Measurements from ENCODE around the gene SUV39H2.
"Not testable (repeated sequence)": the region's sequence is repeated elsewhere in the genome, so short reads cannot be mapped to it uniquely, and the experiment has no call there.

SUV39H2 gene, protein sequence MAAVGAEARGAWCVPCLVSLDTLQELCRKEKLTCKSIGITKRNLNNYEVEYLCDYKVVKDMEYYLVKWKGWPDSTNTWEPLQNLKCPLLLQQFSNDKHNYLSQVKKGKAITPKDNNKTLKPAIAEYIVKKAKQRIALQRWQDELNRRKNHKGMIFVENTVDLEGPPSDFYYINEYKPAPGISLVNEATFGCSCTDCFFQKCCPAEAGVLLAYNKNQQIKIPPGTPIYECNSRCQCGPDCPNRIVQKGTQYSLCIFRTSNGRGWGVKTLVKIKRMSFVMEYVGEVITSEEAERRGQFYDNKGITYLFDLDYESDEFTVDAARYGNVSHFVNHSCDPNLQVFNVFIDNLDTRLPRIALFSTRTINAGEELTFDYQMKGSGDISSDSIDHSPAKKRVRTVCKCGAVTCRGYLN

DNA sequence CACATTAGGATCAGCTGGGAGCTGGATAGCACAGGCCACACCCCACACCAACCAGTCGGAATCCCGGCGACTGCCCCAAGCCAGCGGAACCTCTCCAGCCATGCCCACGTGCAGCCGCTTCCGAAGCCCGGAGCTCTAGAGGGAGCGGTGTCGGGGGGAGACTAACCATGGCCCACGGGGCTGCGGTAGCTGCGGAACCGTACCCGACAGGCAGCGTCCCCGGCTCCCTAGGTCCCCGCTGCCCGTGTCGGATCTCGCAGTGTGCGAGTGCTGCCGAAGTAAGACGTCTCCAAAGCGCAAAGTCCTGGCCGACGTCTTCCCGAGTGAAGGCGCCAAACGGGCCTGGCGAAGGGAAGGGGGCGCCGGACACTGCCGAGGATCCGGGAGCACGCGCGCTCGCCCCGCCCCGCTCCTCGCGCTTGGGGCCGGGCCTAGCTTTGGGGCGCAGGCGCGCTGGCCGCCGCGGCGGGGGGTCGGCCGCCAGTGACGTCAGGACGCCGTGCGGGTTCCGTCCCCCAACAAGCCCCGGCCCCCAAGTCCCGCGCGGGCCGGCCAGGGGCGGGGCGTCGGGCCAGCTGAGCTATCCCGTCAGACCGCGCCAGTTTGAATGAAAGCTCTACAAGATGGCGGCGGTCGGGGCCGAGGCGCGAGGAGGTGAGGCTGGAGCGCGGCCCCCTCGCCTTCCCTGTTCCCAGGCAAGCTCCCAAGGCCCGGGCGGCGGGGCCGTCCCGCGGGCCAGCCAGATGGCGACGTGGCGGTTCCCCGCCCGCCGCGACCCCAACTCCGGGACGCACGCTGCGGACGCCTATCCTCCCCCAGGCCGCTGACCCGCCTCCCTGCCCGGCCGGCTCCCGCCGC lies at the start of gene SUV39H2:
SUV39H2 (plus strand) TSS at position 601 of the 858 bp plus-strand sequence; CDS start at position 624, 23 bp downstream.
- DNase-seq (ENCODE audit: low read depth): peak; percentile 91

DNA sequence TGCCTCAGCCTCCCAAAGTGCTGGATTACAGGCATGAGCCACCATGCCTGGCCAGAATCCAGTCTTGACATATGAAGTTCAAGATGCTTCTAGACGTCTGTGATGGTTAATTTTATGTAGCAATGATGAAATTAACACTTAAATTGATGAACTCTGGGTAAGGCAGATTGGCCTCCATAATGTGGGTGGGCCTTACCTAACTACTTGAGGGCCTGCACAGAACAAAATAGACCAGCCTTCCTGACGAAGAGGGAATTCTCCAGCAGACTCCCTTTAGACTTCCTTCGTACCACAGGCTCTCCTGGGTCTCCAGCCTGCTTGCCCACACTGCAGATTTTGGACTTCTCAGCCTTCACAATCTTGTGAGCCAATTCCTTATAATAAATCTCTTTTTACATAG lies 45.6 kb upstream of the SUV39H2 start:
- no peak for DNase-seq (ENCODE audit: low read depth)

DNA sequence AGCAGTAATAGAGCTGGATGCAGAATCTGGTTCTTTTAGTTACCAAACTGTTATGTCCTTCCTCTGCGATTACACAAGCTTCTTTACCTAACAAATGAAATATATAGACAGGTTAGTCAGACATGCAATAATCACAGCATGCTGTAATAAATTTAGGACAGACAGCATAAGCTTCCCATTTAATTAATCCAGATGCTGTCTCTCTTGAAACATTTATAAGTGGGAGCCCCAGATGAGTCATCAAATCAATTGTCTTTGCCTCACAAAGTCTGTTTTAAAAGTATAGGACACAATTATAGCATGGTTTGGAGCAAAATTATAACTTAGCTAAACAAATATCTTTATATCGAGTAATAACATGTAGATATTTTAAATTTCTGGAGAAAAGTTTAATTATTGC lies 42.5 kb upstream of the SUV39H2 start:
- no peak for DNase-seq (ENCODE audit: low read depth)

DNA sequence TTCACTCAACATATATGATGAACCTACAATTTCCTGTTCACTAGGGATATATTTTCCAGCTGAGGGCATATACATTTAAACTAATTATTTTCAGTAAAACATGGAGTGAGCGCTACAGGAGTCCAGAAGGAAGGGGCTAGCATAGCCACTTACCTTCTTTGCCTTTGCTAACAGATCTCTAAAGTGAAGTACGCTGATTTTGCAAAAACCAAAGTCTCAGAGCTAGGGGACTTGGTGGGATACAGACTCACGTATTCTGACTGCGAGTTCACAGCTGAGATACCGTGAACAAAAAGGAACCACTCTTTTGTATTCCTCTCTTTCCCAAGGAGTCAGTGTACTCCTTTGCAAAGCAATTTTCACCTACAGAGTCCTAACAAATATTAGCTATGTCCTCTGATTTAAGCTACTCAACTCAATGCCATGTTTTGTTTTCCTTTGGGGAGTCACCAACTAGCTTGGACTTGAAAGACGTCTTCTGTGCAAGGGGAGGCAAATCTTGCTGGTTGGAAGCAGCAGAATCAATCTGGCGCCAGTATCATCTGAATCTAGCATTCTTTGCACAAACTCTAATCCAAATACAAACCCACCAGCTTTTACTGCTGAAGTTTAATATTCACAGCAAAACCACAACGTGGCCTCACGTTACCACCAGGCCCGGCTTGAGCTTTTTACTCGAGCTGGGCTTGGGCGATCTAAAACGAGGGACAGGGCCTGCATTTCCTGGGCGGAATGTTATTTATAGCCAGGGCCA lies 41.5 kb upstream of the SUV39H2 start:
- no peak for DNase-seq (ENCODE audit: low read depth)

DNA sequence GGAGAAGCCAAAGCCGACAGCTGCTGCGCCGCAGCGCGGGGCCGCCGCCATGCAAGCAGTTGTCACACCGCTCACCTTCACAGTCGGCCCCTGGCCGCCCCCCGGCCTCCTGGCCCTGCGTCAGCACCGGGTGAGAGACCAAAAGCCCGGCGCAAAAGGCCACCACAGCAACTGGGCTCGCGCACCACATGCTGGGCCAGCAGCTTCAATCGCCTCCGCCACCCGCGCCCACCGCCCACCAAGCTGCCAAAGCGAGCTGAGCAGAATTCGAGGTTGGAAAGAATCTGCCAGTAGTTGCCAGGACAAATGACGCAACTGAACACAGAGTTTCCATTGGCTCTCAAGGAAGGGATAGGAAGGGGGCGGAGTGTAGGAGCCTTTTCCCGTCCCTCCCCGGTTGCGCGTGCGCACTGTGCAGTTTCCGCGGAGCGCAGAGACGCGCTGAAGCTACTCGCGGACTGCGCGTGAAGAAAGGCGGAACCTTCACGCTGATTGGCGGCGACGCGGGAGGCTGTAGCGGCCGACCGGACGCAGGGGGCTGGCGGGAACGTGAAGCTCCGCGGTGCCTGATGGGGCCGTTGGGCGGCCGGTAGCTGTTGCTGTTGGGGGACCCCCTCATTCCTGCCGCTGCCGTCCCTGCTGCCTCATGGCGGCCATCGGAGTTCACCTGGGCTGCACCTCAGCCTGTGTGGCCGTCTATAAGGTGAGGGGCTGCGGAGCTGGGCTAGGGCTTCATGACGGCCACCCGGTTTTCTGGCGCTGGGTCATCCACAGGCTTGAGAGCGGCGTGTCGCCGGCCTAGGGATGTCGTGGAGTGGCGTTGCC lies 40.7 kb upstream of the SUV39H2 start, which contains the start of the genes CDNF, HSPA14 and MSANTD7:
CDNF (minus strand) TSS at position 281 of the 825 bp plus-strand sequence; CDS start at position 190, 91 bp downstream.
HSPA14 (plus strand) TSS at position 550 of the 825 bp plus-strand sequence; CDS start at position 647, 97 bp downstream.
MSANTD7 (plus strand) TSS at position 550 of the 825 bp plus-strand sequence. CDS start 3,979 bp downstream, outside the sequence.
- peak; percentile 100 for DNase-seq (ENCODE audit: low read depth)

DNA sequence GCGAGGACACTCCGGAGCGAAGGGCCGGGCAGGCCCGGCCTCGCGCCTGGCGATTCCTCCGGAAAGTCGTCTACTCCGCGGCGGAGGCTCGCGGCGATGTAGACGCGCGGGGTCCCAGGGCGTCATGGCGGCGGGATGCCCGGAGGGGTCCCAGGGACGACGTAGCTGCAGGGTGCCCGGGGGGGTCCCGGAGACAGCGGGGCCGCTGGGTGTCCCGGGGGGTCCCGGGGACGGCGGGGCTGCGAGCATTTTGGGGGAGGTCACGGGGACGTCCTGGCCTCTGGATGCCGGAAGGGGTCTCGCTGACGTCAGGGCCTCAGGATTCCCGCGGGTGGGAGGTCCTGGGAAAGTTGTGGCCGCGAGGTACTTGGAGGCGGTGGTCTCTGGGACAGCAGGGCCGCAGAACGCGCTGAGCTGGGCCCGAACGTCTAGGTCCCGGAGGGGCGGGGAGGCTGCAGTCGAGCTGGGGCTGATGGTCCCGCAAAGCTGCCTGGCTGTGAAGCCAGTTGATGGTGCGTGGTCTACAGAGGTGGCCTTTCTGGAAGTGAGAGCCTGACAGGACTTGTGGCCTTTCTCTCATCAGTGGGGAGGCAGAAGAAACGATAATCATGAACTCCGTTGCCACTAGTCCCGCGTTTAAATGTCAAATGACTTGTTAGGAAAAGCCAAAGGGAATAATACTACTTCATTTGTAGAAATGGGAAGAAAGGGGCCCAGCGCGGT lies 39.9 kb upstream of the SUV39H2 start:
- DNase-seq (ENCODE audit: low read depth): peak; percentile 4

DNA sequence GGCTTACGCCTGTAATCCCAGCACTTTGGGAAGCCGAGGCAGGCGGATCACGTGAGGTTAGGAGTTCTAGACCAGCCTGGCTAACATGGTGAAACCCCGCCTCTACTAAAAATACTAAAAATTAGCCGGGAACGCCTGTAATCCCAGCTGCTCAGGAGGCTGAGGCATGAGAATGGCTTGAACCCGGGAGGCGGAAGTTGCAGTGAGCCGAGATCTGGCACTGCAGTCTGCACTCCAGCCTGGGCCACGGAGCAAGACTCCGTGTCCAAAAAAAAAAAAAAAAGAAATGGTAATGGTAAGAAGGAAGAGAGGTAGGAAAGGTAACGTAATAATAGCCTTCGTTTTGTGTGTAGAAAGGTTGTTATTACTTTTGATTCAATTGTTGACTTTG lies 39.4 kb upstream of the SUV39H2 start:
- no peak for DNase-seq (ENCODE audit: low read depth)

DNA sequence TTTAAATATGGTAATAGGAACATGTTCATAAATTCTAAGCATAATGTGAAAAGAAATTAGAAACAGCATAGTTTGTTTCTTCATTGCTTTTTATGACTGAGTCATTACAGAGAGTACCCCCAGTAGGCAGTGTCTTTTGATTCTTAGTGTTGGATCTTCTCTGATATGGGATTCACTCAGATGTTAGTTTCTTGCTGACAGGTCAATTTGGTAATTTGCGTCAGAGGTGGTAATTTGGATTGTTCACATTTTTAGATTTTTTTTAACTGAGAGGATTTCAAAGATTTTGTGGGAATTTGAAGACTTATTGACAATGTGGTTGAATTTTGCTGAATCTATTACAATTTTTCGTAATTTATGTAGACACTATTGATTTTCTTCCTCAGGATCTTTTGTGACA lies 38.5 kb upstream of the SUV39H2 start:
- no peak for DNase-seq (ENCODE audit: low read depth)

DNA sequence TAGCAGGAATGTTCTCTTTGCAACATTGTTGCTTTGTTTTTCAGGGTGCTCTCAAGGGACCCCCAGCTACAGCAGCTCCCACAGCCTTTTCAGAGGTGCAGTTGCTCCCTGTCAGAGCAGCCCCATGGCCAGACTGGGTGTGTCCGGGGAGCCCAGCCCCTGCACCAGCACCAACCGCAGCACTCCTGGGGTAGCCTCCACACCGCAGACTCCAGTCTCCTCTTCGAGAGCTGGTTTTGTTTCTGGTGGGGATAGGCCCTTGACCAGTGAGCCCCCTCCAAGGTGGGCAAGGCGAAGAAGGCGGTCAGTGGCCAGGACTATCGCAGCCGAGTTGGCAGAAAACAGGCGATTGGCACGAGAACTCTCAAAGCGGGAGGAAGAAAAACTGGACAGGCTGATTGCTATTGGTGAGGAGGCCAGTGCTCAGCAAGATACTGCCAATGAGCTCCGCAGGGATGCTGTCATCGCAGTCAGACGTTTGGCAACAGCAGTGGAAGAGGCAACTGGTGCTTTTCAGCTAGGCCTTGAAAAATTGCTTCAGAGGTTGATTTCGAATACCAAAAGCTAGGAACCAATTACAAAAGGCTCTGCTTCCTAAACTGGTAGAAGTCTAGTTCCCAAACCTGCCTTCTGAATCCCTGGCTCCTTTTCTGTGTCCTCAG lies 35.2 kb upstream of the SUV39H2 start:
- DNase-seq (ENCODE audit: low read depth): no peak

DNA sequence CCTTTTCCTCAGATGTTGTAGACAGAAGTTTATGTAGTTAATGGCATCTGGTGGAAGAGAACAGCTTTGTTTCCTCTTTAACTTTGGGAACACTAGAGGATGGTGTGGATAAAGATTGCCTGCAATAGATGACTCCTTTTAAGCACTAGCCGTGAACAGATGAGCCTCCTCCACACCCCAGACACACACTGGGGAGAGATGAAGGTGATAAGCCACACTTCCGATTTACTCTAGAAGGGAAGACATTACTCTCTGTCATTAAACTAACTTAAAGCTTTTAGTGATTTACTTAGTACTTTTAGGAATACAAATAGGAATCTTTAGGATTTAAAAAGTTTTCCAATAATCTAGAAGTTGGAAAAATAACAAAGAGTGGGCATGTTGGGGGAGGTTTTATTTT lies 33.7 kb upstream of the SUV39H2 start:
- DNase-seq (ENCODE audit: low read depth): no peak

DNA sequence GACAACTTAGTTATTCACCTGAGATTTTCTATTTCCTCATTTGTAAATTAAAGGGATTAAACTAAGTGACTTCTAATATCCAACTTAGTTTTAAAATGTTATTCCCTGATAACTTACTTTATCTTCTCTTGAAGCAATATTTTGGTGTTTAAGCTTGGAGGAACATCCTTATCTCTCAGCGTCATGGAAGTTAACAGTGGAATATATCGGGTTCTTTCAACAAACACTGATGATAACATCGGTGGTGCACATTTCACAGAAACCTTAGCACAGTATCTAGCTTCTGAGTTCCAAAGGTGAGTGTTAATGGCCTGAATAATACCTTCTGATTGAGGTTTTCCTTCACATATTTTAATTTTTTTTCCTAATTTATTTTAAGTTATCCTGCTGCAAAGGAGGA lies 26.4 kb upstream of the SUV39H2 start:
- no peak for DNase-seq (ENCODE audit: low read depth)

DNA sequence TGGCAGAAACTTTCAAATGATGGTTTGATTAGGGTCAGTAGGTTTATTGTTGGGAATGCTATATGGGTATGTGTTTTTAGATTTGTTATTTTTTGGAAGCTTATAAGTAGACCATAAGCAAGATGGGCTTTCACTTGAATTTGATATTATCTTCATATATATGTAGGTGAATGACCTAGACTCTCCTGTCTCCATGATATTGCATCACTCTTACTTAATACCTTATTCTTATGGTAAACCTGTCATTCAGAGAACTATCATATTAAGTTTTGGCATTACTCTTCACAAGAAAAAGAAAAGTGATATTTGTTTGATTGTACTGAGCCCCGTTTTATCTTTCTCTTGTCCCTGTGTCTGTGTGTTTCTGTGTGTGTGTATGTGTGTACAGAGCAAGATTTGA lies 23.2 kb upstream of the SUV39H2 start:
- DNase-seq (ENCODE audit: low read depth): no peak

DNA sequence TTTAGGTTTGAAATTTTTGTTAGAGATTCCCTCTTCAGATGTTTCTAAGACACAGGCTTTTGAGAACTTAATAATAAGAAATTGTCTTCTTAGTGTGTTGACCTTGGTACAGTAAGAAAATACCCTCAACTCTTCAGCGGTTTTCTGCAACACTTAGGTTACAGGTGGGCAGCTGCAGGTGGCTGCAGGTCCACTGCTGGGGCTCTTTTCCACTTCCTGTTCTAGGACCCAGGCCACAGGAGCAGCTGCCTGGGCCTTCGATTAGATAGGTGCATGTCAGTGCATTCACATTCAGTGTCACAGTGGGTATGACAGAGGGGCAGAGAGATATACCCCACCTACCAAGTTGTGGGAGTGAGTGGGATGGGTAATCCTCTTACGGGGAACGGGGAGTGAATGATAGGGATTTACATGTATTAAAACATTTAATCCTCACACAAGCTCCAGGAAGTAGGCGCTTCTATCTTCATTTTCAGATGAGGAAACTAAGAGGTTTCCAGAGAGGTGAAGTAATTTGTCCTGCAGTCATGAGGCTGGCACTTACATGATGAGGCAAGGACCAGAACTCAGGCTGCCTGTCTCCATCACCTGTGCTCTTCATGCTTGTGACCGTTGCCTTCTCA lies 20.2 kb upstream of the SUV39H2 start:
- DNase-seq (ENCODE audit: low read depth): no peak

DNA sequence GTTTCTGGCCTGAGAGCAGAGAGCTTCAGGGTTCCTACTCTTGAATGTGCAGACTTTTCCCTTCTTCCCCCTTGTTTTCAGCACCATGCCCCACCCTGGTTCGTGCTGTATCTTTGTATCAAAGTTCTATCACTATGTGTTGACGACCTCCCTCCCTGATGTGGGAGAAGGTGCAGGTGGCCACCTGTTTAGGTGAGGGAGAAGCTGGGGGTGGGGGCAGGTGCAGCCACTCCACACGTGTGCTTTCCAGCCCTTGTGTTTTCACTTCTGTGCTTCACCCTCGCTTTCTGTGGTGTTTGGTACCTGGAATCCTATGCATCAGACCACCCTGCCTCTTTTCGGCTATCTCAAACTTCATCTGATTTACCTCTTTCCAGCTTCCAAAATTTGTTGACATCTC lies 19.6 kb upstream of the SUV39H2 start:
- DNase-seq (ENCODE audit: low read depth): no peak

DNA sequence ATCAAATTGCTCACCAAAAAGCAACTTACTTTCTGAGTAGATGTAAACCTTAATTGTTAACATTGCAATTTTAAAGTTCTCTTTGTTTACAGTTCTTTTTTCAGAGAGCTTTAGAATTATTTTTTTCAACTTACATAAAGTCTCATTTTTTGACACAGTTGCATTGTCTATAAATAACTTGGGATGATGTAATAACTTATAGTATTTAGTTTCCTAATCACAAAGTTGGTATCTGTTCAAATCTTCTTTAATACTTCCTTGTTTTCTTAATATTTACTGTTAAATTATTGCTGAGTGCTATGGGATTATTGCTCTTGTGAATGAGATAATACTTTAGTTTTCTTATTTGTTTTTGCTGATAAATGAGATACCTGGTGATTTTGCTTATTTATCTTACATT lies 18.9 kb upstream of the SUV39H2 start:
- no peak for DNase-seq (ENCODE audit: low read depth)

DNA sequence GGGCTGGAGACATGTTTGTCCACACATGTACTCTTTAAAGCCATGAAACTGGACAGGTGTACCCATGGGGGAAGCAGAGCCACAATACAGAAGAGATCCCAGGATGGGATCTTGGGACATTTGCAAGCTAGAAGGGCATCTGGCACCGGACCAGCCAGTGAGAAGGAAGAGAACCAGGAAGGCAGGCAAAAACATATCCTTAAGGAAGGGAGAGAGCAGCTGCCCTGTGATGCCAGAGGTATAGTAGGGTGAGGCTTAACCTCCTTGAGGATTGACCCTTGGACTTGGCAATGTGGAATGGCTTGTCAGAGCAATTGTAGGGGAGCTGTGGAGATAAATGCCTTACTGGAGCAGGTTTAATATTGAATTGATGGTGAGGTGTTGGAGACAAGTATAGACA lies 17.9 kb upstream of the SUV39H2 start:
- DNase-seq (ENCODE audit: low read depth): no peak

DNA sequence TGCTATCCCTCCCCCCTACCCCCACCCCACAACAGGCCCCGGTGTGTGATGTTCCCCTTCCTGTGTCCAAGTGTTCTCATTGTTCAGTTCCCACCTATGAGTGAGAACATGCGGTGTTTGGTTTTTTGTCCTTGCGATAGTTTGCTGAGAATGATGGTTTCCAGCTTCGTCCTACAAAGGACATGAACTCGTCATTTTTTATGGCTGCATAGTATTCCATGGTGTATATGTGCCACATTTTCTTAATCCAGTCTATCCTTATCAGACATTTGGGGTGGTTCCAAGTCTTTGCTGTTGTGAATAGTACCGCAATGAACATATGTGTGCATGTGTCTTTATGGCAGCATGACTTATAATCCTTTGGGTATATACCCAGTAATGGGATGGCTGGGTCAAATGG lies 14.2 kb upstream of the SUV39H2 start:
- DNase-seq (ENCODE audit: low read depth): not testable (repeated sequence)

DNA sequence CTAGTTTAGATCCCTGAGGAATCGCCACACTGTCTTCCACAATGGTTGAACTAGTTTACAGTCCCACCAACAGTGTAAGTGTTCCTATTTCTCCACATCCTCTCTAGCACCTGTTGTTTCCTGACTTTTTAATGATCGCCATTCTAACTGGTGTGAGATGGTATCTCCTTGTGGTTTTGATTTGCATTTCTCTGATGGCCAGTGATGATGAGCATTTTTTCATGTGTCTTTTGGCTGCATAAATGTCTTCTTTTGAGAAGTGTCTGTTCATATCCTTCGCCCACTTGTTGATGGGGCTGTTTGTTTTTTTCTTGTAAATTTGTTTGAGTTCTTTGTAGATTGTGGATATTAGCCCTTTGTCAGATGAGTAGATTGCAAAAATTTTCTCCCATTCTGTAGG lies 13.8 kb upstream of the SUV39H2 start:
- not testable (repeated sequence) for DNase-seq (ENCODE audit: low read depth)

DNA sequence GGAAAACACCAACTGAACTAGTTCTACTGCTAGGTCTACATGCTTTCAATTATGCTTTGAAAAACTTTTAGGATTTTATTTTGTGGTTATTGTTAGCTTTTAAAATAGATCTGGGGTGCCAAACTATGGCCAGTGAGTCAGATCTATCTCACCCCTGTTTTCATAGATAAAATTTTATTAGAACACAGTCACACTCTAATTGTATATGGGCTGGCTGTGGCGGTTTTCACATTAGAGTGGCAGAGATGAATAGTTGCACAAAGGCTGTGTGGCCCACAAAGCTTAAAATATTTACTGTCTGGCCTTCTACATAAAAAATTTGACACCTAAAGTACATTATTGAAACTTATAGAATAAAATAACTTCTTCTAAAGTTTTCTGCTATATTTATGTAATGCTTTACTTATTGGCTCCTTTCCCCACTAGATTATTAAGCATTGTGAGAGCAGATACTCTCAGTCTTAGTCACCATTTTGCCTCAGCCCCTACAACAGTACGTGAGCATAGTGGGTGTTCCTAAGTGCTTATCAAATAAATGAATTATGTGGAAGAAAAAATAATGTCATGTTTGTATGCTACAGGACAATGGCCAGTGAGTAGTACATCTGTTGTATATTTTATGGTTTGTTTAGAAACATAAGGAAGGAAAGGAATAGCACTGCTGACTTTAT lies 5.4 kb upstream of the SUV39H2 start:
- DNase-seq (ENCODE audit: low read depth): no peak
